ENCODE measurements around the gene SEC14L5.

DNA sequence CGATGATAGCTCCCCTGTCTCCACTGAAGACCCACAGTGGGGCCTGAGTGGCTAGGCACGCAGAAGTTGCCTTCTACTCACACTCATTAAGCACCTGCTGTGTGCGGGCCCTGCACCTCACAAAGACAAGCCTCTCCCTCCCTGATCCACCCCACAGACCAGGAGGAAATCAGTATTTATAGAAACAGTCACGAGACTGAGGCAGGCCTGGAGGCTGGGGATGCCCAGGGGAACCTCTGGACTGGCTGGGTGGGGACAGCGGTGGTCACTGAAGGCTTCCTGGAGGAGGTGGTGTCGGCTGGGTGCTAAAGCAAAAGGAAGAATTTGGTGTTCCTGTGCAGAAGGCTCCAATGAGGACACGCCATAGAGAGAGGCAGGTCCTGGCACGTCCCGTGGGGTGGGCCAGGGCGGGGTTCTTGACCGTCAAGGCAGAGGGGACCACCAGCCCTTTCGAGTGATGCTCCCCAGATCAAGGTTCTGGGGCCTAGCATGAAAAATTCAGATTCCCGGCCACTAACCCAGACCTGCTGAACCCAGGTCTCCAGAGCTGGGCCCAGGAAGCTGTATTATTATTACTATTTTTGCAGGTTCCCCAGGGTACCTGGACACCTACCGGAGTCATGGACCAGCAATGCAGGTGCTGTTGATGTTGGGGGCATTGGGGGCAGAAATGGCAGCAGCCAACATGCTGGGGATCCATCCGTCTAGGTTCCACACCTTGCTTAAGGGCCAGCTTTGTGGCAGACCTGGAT is 44.2 kb upstream of the SEC14L5 start:
- TF ChIP-seq POLR2A (IDR thresholded peaks at IDR 0.05; ENCODE audit: low read length) (no peak), GATA1 (IDR thresholded peaks at IDR 0.05; ENCODE audit: low read depth, low read length) (no peak)
